Esophagus muscularis mucosa (tissue), 4 donors: ENCODE measurements around the gene ANP32A. TPM values are rescaled to one million over a fixed set of nuclear protein-coding genes. Genes with fewer than 3 reads are reported as not detected.

Experiments used
- DNase-seq: peaks from one replicate; pipeline ENCODE4 v3.0.0-alpha.2; 2017; ENCODE audit errors: extremely low spot score
- H3K27ac ChIP-seq, 4 donors: fragments of 200-600 bp; sonication (generic); replicated peaks in 1 of 4; 1 replicate in 3 of 4; 2 replicates in 1 of 4; pipeline ENCODE4 v1.5.1; 2016 to 2019; ENCODE audit warnings: mild to moderate bottlenecking in 1 of 4
- H3K27me3 ChIP-seq, 4 donors: fragments of 200-600 bp; sonication (generic); one replicate each; pipeline versions ENCODE4 v1.5.1 to v1.6.0; 2016 to 2019
- H3K36me3 ChIP-seq, 4 donors: fragments of 200-600 bp; sonication (generic); one replicate each; pipeline ENCODE4 v1.5.1; 2016 to 2019
- H3K4me1 ChIP-seq, 4 donors: fragments of 200-600 bp; sonication (generic); one replicate each; pipeline ENCODE4 v1.5.1; 2016 to 2019
- H3K4me3 ChIP-seq, 4 donors: fragments of 200-600 bp; sonication (generic); 1 replicate in 2 of 4; 2 replicates in 2 of 4; pipeline ENCODE4 v1.5.1; 2016 to 2019; ENCODE audit warnings: mild to moderate bottlenecking in 4 of 4, moderate library complexity in 1 of 4
- H3K9me3 ChIP-seq, 4 donors: fragments of 200-600 bp; sonication (generic); 1 replicate in 3 of 4; 2 replicates in 1 of 4; pipeline ENCODE4 v1.5.1; 2016 to 2019
- CTCF ChIP-seq, 3 experiments: fragments of 200-600 bp in 2 of 3; fragments of 450-650 bp in 1 of 3; sonication (generic) in 2 of 3; IDR thresholded peaks; one replicate each; pipeline ENCODE4 v1.5.1; 2017 to 2019; ENCODE audit warnings: antibody characterized with exemption in 3 of 3, mild to moderate bottlenecking in 2 of 3, moderate library complexity in 1 of 3
- EP300 ChIP-seq: sonication (generic); formaldehyde crosslinking; IDR thresholded peaks from one replicate; pipeline ENCODE4 v1.6.1; 2017; ENCODE audit warnings: antibody characterized with exemption
- POLR2A ChIP-seq: fragments of 450-650 bp; IDR thresholded peaks from one replicate; pipeline ENCODE4 v1.6.1; 2017; ENCODE audit warnings: antibody characterized with exemption, moderate library complexity, mild to moderate bottlenecking, low read depth
- POLR2AphosphoS5 ChIP-seq, 2 donors: sonication (generic); formaldehyde crosslinking; IDR thresholded peaks; one replicate each; pipeline ENCODE4 v1.6.1; 2017; ENCODE audit warnings: antibody characterized with exemption in 2 of 2
- WGBS: methylation state at CpG from one replicate; pipeline ENCODE4 v1.1.5; 2018; 5-methylcytosine and 5-hydroxymethylcytosine counted together
- intact Hi-C: fragments of 100-400 bp; cut with DNase I; formaldehyde crosslinking; loops from one replicate; pipeline ENCODE4 v1.15.1; 2023
- total RNA-seq, 4 donors: library from RNA; depleted of rRNA; stranded (reverse); fragments of >200 nt; gene quantifications; one replicate each; pipeline versions ENCODE4 v1.1.0 to v1.2.1, GENCODE V29; 2016

ANP32A gene
- total RNA-seq, 4 donors from 2014 or later: 35.3 to 64.1 (median 51.1) TPM

GRCh38 chr15:68830141-68830785, 9.6 kb upstream of the ANP32A start:
- intact Hi-C loops: no loop called here
- TF ChIP-seq POLR2AphosphoS5 (IDR thresholded peaks at IDR 0.05) (no peak), EP300 (no peak), POLR2A (no peak), CTCF (IDR thresholded peaks at IDR 0.05) (no peak)
- 45% methylated on average over 3 of the region's 3 CpGs for WGBS
- peaks cover 0 to 29% (median 5%) of the 10 kb centered on the region in 4 donors for H3K27me3 ChIP-seq
- no peak overlapping the region for H3K27ac ChIP-seq
- no peak for DNase-seq
- H3K36me3 ChIP-seq: no peaks in the 10 kb centered on the region
- no peaks in the 10 kb centered on the region for H3K9me3 ChIP-seq
- no peaks in the 10 kb centered on the region for H3K4me1 ChIP-seq
- no peak overlapping the region for H3K4me3 ChIP-seq

- TF ChIP-seq POLR2AphosphoS5 (IDR thresholded peaks at IDR 0.05): no peak
- no peak for TF ChIP-seq POLR2A
- peak; percentile 38 to 49 (median 42) for TF ChIP-seq CTCF (IDR thresholded peaks at IDR 0.05)
- no peak overlapping the region for H3K4me3 ChIP-seq
- no peaks in the 10 kb centered on the region for H3K36me3 ChIP-seq
- no peak overlapping the region for H3K27ac ChIP-seq
- no peaks in the 10 kb centered on the region for H3K4me1 ChIP-seq
- no peaks in the 10 kb centered on the region for H3K9me3 ChIP-seq
- intact Hi-C loops: no loop called here
- H3K27me3 ChIP-seq: peaks cover 0 to 17% (median 2%) of the 10 kb centered on the region in 4 donors
- DNase-seq: no peak
Measured at GRCh38 chr15:68829068-68829467, 8.4 kb upstream of the ANP32A start.

GRCh38 chr15:68823561-68823960, 2.9 kb upstream of the ANP32A start:
- Histone ChIP-seq H3K9me3 (no peaks in the 10 kb centered on the region), H3K27ac (no peak overlapping the region), H3K36me3 (no peaks in the 10 kb centered on the region), H3K4me1 (peaks cover 0 to 15% (median 9%) of the 10 kb centered on the region in 4 donors), H3K27me3 (no peaks in the 10 kb centered on the region), H3K4me3 (no peak overlapping the region)
- intact Hi-C loops: no loop called here
- 93% methylated on average over 3 of the region's 3 CpGs for WGBS
- DNase-seq: no peak
- no peak for TF ChIP-seq CTCF (IDR thresholded peaks at IDR 0.05)
- TF ChIP-seq POLR2AphosphoS5 (IDR thresholded peaks at IDR 0.05): no peak
- TF ChIP-seq EP300: no peak
- no peak for TF ChIP-seq POLR2A

GRCh38 chr15:68822818-68823217, 2.1 kb upstream of the ANP32A start:
- no peaks in the 10 kb centered on the region for H3K36me3 ChIP-seq
- WGBS: 59% methylated on average over 3 of the region's 3 CpGs
- intact Hi-C loops: no loop called here

More at GRCh38 chr15:68822818-68823217, 2.1 kb upstream of the ANP32A start:
- no peak for DNase-seq
- no peaks in the 10 kb centered on the region for H3K9me3 ChIP-seq
- H3K27ac ChIP-seq: no peak overlapping the region
- H3K27me3 ChIP-seq: no peaks in the 10 kb centered on the region
- peaks cover 0 to 15% (median 9%) of the 10 kb centered on the region in 4 donors for H3K4me1 ChIP-seq
- TF ChIP-seq CTCF (IDR thresholded peaks at IDR 0.05) (no peak), POLR2AphosphoS5 (IDR thresholded peaks at IDR 0.05) (no peak), POLR2A (no peak), EP300 (no peak)
- no peak overlapping the region for H3K4me3 ChIP-seq
